Ovary (tissue), 9 donors: ENCODE data around the gene PKM. TPM values are rescaled to one million over a fixed set of nuclear protein-coding genes. Genes with fewer than 3 reads are reported as not detected.

ENCODE experiments used
- DNase-seq, 5 donors: peaks; one replicate each; pipeline ENCODE4 v3.0.0-alpha.2; 2019 to 2020
- H3K27ac ChIP-seq, 2 donors: fragments of 200-600 bp; one replicate each; pipeline versions ENCODE4 v1.5.1 to v1.8.0; 2019 to 2022
- H3K27me3 ChIP-seq: fragments of 200-600 bp; one replicate; pipeline ENCODE4 v1.8.0; 2022
- H3K36me3 ChIP-seq: fragments of 200-600 bp; sonication (generic); one replicate; pipeline ENCODE4 v1.5.1; 2019
- H3K4me1 ChIP-seq: one replicate; pipeline ENCODE4 v1.8.1; 2013; ENCODE audit warnings: mild to moderate bottlenecking, moderate library complexity; ENCODE audit not compliant: insufficient read depth
- H3K4me3 ChIP-seq: fragments of 200-600 bp; sonication (generic); one replicate; pipeline ENCODE4 v1.5.1; 2017
- H3K9me3 ChIP-seq, 2 donors: fragments of 200-600 bp in 1 of 2; sonication (generic) in 1 of 2; one replicate each; pipeline versions ENCODE4 v1.5.1 to v1.8.1; 2013 to 2019; ENCODE audit warnings: mild to moderate bottlenecking in 1 of 2, moderate library complexity in 1 of 2
- EP300 ChIP-seq: sonication (generic); formaldehyde crosslinking; IDR thresholded peaks from one replicate; pipeline ENCODE4 v1.6.1; 2017; ENCODE audit warnings: antibody characterized with exemption
- POLR2A ChIP-seq: fragments of 450-650 bp; IDR thresholded peaks from one replicate; pipeline ENCODE4 v1.6.1; 2017; ENCODE audit warnings: antibody characterized with exemption, mild to moderate bottlenecking, moderate library complexity
- WGBS, 3 donors: extraction: QIAGEN DNeasy Blood & Tissue Kit in 1 of 3; methylation state at CpG; one replicate each; pipeline versions ENCODE4 v1.1.5 to v1.1.7; 2013 to 2017; 5-methylcytosine and 5-hydroxymethylcytosine counted together
- intact Hi-C, 4 donors: fragments of 100-400 bp; cut with DNase I; formaldehyde crosslinking; loops; one replicate each; pipeline versions ENCODE4 v1.11.0 to v1.15.1; 2022 to 2023
- polyA plus RNA-seq, 2 donors: library from polyadenylated mRNA; stranded (reverse); fragments of 200-250 nt in 1 of 2; fragments of 350-450 nt in 1 of 2; fragmentation: Illumina TruSeq in 1 of 2; extraction: RNeasy Lipid Tissue Mini Kit (QIAGEN cat#74804) in 1 of 2; gene quantifications; one replicate each; pipeline ENCODE4 v1.2.3, GENCODE V29; 2013 to 2014
- total RNA-seq, 7 donors: library from RNA; depleted of rRNA in 2 of 7; stranded (reverse); fragments of >200 nt in 2 of 7; fragmentation: NEBNext Ultra II Directional in 3 of 7; extraction: Animal tissue kit (Norgen Biotek cat#: 25700) in 3 of 7; gene quantifications; one replicate each; pipeline versions ENCODE4 v1.1.0 to v1.2.4, GENCODE V29; 2016 to 2023
- TF ChIP-seq, protein P1 (sequence below), 3 donors: fragments of 450-650 bp in 2 of 3; fragments of 200-600 bp in 1 of 3; IDR thresholded peaks; one replicate each; pipeline versions ENCODE4 v1.5.1 to v1.8.0; 2016 to 2022; ENCODE audit warnings: antibody characterized with exemption in 3 of 3, mild to moderate bottlenecking in 1 of 3
- donor health status: DM: no; HTN: no; CAD: no; lungs with moderate emphysema.
- donor health status: DM: no; HTN: no; CAD: no.
- donor health status: Bipolar disorder and iron deficiency.
- donor health status: DM: yes; HTN: yes; CAD: no.
- donor health status: DM: no; HTN: no; CAD: no.
- donor health status: DM: yes; HTN: yes; CAD: no.

Gene PKM
- total and polyA plus RNA-seq, 9 donors: 128 to 692 (median 291) TPM

DNA sequence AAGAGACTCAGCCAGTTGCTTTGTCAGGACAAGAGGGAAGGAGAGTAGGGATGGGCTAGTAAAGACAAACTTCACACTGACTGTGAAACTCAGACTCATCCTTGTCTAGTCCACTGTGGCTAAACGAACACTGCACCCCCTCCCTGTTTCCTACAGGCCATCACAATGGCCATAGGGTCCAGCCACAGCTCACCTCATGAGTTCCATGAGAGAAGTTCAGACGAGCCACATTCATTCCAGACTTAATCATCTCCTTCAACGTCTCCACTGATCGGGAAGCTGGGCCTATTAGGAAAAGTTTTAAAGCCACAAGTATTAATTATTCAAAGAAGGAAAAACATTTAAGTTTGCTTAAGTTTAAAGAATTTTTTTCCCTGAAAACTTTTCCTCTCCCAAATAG is 13.8 kb downstream of the PKM start:
- 47 to 55% (median 53%) methylated on average over 4 of the region's 4 CpGs for WGBS, 3 donors
- Histone ChIP-seq H3K36me3 (no peaks in the 10 kb centered on the region), H3K27me3 (no peaks in the 10 kb centered on the region), H3K9me3 (no peaks in the 10 kb centered on the region), H3K27ac (no peak overlapping the region), H3K4me1 (peaks cover under 1% of the 10 kb centered on the region), H3K4me3 (no peak overlapping the region)
- intact Hi-C loops: loop anchor here in 1 of 4 donors (10.0 kb wide), 1 partner anchor 138 kb away; no protein-coding TSS in a partner anchor
- no peak for DNase-seq
- TF ChIP-seq EP300 (no peak), POLR2A (no peak)
- TF ChIP-seq, protein P1, sequence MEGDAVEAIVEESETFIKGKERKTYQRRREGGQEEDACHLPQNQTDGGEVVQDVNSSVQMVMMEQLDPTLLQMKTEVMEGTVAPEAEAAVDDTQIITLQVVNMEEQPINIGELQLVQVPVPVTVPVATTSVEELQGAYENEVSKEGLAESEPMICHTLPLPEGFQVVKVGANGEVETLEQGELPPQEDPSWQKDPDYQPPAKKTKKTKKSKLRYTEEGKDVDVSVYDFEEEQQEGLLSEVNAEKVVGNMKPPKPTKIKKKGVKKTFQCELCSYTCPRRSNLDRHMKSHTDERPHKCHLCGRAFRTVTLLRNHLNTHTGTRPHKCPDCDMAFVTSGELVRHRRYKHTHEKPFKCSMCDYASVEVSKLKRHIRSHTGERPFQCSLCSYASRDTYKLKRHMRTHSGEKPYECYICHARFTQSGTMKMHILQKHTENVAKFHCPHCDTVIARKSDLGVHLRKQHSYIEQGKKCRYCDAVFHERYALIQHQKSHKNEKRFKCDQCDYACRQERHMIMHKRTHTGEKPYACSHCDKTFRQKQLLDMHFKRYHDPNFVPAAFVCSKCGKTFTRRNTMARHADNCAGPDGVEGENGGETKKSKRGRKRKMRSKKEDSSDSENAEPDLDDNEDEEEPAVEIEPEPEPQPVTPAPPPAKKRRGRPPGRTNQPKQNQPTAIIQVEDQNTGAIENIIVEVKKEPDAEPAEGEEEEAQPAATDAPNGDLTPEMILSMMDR (IDR thresholded peaks at IDR 0.05): no peak

DNA sequence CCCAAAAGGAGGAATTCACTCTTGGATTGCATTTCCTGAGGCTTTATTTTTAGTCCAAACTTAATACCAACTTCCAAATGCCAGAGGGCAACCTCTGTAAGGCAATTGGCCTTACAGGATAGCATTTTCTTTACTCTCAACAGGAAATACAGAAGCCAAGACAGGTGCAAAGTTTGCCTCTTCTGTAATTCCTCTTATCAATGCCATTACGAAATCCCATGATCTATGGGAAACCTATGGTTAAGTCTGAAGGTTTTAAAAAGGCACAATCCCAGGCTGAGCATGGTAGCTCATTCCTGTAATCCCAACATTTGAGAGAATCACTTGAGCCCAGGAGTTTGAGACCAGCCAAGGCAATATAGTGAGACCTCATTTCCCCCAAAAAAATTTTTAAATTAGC is 14.9 kb downstream of the PKM start:
- Histone ChIP-seq H3K9me3 (no peaks in the 10 kb centered on the region), H3K27me3 (no peaks in the 10 kb centered on the region), H3K4me1 (no peaks in the 10 kb centered on the region), H3K36me3 (no peaks in the 10 kb centered on the region), H3K27ac (no peak overlapping the region), H3K4me3 (no peak overlapping the region)
- 89 to 95% (median 93%) methylated on average over 1 of the region's 1 CpG for WGBS, 3 donors
- TF ChIP-seq, protein P1 (IDR thresholded peaks at IDR 0.05): no peak
- TF ChIP-seq POLR2A: no peak
- no peak for TF ChIP-seq EP300
- DNase-seq: no peak
- intact Hi-C loops: loop anchor here in 1 of 4 donors (10.0 kb wide), 1 partner anchor 139 kb away; no protein-coding TSS in a partner anchor

DNA sequence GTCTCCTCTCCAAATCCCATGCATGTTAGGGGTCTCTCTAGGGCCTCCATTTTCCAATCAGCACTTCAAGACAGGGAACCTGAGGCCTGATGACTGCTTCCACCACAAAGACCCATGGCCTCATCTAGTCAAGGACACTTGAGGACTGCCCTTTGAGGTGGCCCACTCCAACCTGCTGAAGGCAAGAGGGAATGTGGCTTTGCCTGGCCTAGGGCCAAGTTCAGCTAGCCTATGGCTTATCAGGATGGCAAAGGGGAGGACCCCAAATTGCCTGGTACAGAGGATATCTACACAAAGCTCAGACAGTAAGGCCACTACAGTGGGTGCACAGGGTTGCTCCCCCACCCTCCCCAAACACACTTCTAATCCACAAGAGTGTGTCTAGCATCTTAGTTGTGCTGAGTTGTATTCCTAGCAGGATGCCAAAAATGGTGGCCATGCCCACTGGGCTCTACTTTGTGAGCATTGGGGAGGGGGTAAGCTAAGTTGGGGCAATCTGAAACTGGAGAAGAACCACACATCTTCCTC is 23.4 kb downstream of the PKM start:
- Histone ChIP-seq H3K4me3 (no peak overlapping the region), H3K9me3 (no peaks in the 10 kb centered on the region), H3K4me1 (peaks cover 1% of the 10 kb centered on the region), H3K27ac (no peak overlapping the region), H3K27me3 (no peaks in the 10 kb centered on the region), H3K36me3 (no peaks in the 10 kb centered on the region)
- intact Hi-C loops: no loop called here
- TF ChIP-seq EP300 (no peak), POLR2A (no peak)
- TF ChIP-seq, protein P1 (IDR thresholded peaks at IDR 0.05): no peak
- DNase-seq: no peak

DNA sequence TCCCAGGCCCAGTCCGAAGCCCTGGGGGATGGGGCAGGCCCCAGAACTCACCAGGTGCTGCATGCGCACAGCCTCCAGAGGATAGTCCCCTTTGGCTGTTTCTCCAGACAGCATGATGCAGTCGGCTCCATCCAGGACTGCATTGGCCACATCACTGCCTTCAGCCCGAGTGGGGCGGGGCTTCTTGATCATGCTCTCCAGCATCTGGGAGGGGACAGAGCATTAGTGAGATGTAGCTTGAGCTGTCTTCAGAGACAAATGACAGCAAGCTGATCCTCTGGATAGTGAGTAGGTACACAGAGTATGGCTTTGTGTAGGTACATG is 24.4 kb downstream of the PKM start:
- DNase-seq: no peak
- WGBS, 3 donors: 88 to 95% (median 89%) methylated on average over 5 of the region's 5 CpGs
- Histone ChIP-seq H3K4me1 (peaks cover 2% of the 10 kb centered on the region), H3K9me3 (no peaks in the 10 kb centered on the region), H3K36me3 (no peaks in the 10 kb centered on the region), H3K4me3 (no peak overlapping the region), H3K27me3 (no peaks in the 10 kb centered on the region), H3K27ac (no peak overlapping the region)
- TF ChIP-seq EP300: no peak
- TF ChIP-seq, protein P1 (IDR thresholded peaks at IDR 0.05): no peak
- TF ChIP-seq POLR2A: no peak
- intact Hi-C loops: no loop called here
